Measurements from ENCODE around the gene TEX53. TPM values are rescaled to one million over a fixed set of nuclear protein-coding genes. Genes with fewer than 3 reads are reported as not detected.

The TEX53 gene
- total RNA-seq, 6 experiments from 2014 or later: not detected

- Histone ChIP-seq H3K27me3 (no peaks in the 10 kb centered on the region), H3K9me3 (no peaks in the 10 kb centered on the region), H3K4me3 (no peak overlapping the region), H3K36me3 (no peaks in the 10 kb centered on the region), H3K27ac (no peak overlapping the region), H3K4me1 (peaks cover 0 to 11% (median 0%) of the 10 kb centered on the region in 4 donors)
- 73% methylated on average over 3 of the region's 7 CpGs for whole genome bisulfite sequencing (ENCODE audit: insufficient coverage, low coverage, low lambda C conversion rate, missing lambda C conversion rate)
- ATAC-seq (no peak), DNase-seq (no peak)
- intact Hi-C loops (cut with DNase I): no loop called here
- no peak for TF ChIP-seq CTCF (IDR thresholded peaks at IDR 0.05)
- TF ChIP-seq POLR2A (IDR thresholded peaks at IDR 0.05): no peak
Observed at GRCh38 chr9:114613087-114613486, 44.5 kb downstream of the TEX53 start.

- peak overlapping the region; percentile 50 to 69 (median 67) for H3K4me3 ChIP-seq
Observed at GRCh38 chr9:114612272-114612923, 45.2 kb downstream of the TEX53 start.

GRCh38 chr9:114611516-114612271 lies 45.9 kb downstream of the TEX53 start:
- H3K36me3 ChIP-seq: no peaks in the 10 kb centered on the region
- peak overlapping the region; percentile 60 to 67 (median 66) for H3K27ac ChIP-seq
- peak overlapping the region; percentile 50 to 69 (median 67) for H3K4me3 ChIP-seq
- intact Hi-C loops (cut with DNase I): no loop called here
- no peaks in the 10 kb centered on the region for H3K9me3 ChIP-seq
- H3K27me3 ChIP-seq: no peaks in the 10 kb centered on the region
- TF ChIP-seq POLR2A (IDR thresholded peaks at IDR 0.05) (peak; percentile 40), CTCF (IDR thresholded peaks at IDR 0.05) (no peak)
- ATAC-seq (peak; percentile 56 to 78 (median 68)), DNase-seq (peak; percentile 59 to 70 (median 65))
- 13% methylated on average over 7 of the region's 58 CpGs for WGBS (ENCODE audit: insufficient coverage, low coverage, low lambda C conversion rate, missing lambda C conversion rate)
- H3K4me1 ChIP-seq: peaks cover 0 to 22% (median 3%) of the 10 kb centered on the region in 4 donors

More at GRCh38 chr9:114612272-114612923, 45.2 kb downstream of the TEX53 start:
- H3K27ac ChIP-seq: peak overlapping the region in 2 of 3 donors; percentile 60 to 66
- H3K4me1 ChIP-seq: peaks cover 0 to 15% (median under 1%) of the 10 kb centered on the region in 4 donors
- ATAC-seq: peak in 3 of 4 donors; percentile 3 to 7 (median 6)
- TF ChIP-seq POLR2A (IDR thresholded peaks at IDR 0.05): no peak
- TF ChIP-seq CTCF (IDR thresholded peaks at IDR 0.05): no peak
- WGBS (ENCODE audit: insufficient coverage, low coverage, low lambda C conversion rate, missing lambda C conversion rate): 42% methylated on average over 3 of the region's 4 CpGs
- H3K27me3 ChIP-seq: no peaks in the 10 kb centered on the region
- no peaks in the 10 kb centered on the region for H3K9me3 ChIP-seq
- H3K36me3 ChIP-seq: no peaks in the 10 kb centered on the region
- intact Hi-C loops (cut with DNase I): no loop called here
- DNase-seq: no peak

- Histone ChIP-seq H3K9me3 (no peaks in the 10 kb centered on the region), H3K36me3 (no peaks in the 10 kb centered on the region), H3K27ac (no peak overlapping the region), H3K27me3 (no peaks in the 10 kb centered on the region), H3K4me1 (peaks cover 0 to 36% (median 7%) of the 10 kb centered on the region in 4 donors), H3K4me3 (no peak overlapping the region)
- DNase-seq (no peak), ATAC-seq (no peak)
- intact Hi-C loops (cut with DNase I): no loop called here
- WGBS (ENCODE audit: insufficient coverage, low coverage, low lambda C conversion rate, missing lambda C conversion rate): 67% methylated on average over 2 of the region's 2 CpGs
- TF ChIP-seq CTCF (IDR thresholded peaks at IDR 0.05) (no peak), POLR2A (IDR thresholded peaks at IDR 0.05) (no peak)
Observed at GRCh38 chr9:114608525-114608796, 49.1 kb downstream of the TEX53 start.

All from right lobe of liver (tissue), 6 donors.